Stimulated activated naive CD8-positive, alpha-beta T cell treated with anti-CD3 and anti-CD28 coated beads, Interleukin-15, Interleukin-2, amounts not matched to agents 100 ng/mL and 50 ng/mL, for 24 hours (primary cell): ENCODE results near the gene SCLT1.

ENCODE experiments used
- H3K27ac Mint-ChIP-seq: one replicate; pipeline ENCODE4 v1.8.0; 2021; ENCODE audit warnings: mild to moderate bottlenecking, mixed read lengths
- H3K27me3 Mint-ChIP-seq: one replicate; pipeline ENCODE4 v1.8.0; 2021; ENCODE audit warnings: mixed read lengths
- H3K36me3 Mint-ChIP-seq: one replicate; pipeline ENCODE4 v1.8.0; 2021; ENCODE audit warnings: low read depth, mixed read lengths
- H3K4me1 Mint-ChIP-seq: one replicate; pipeline ENCODE4 v1.8.0; 2021; ENCODE audit warnings: low read depth, mixed read lengths
- H3K4me3 Mint-ChIP-seq: one replicate; pipeline ENCODE4 v1.8.0; 2021; ENCODE audit warnings: mild to moderate bottlenecking, mixed read lengths
- H3K9me3 Mint-ChIP-seq: one replicate; pipeline ENCODE4 v1.8.0; 2021; ENCODE audit warnings: mixed read lengths

SCLT1 gene

GRCh38 chr4:129040471-129040870 is 52.9 kb downstream of the SCLT1 start:
- H3K9me3 Mint-ChIP-seq = no peaks in the 10 kb centered on the region
- no peak overlapping the region for H3K27ac Mint-ChIP-seq
- H3K36me3 Mint-ChIP-seq = peaks cover 44% of the 10 kb centered on the region
- no peaks in the 10 kb centered on the region for H3K4me1 Mint-ChIP-seq
- H3K4me3 Mint-ChIP-seq = no peak overlapping the region
- H3K27me3 Mint-ChIP-seq = no peaks in the 10 kb centered on the region

GRCh38 chr4:129037093-129037492 is 56.2 kb downstream of the SCLT1 start:
- H3K27me3 Mint-ChIP-seq = no peaks in the 10 kb centered on the region
- H3K27ac Mint-ChIP-seq = no peak overlapping the region
- H3K4me1 Mint-ChIP-seq = no peaks in the 10 kb centered on the region
- peaks cover 54% of the 10 kb centered on the region for H3K36me3 Mint-ChIP-seq
- no peak overlapping the region for H3K4me3 Mint-ChIP-seq
- no peaks in the 10 kb centered on the region for H3K9me3 Mint-ChIP-seq

GRCh38 chr4:129014566-129015509 is 78.5 kb downstream of the SCLT1 start:
- peaks cover 30% of the 10 kb centered on the region for H3K36me3 Mint-ChIP-seq
- H3K9me3 Mint-ChIP-seq = peaks cover 42% of the 10 kb centered on the region
- H3K27ac Mint-ChIP-seq = no peak overlapping the region
- H3K4me3 Mint-ChIP-seq = no peak overlapping the region
- no peaks in the 10 kb centered on the region for H3K4me1 Mint-ChIP-seq
- H3K27me3 Mint-ChIP-seq = no peaks in the 10 kb centered on the region

GRCh38 chr4:129008096-129008495 is 85.2 kb downstream of the SCLT1 start:
- Mint-ChIP-seq H3K9me3 (peaks cover 51% of the 10 kb centered on the region), H3K36me3 (peaks cover 12% of the 10 kb centered on the region)

GRCh38 chr4:128986908-128987307 is 106.4 kb downstream of the SCLT1 start:
- no peaks in the 10 kb centered on the region for H3K4me1 Mint-ChIP-seq
- no peaks in the 10 kb centered on the region for H3K9me3 Mint-ChIP-seq
- H3K36me3 Mint-ChIP-seq = peaks cover 51% of the 10 kb centered on the region
- no peaks in the 10 kb centered on the region for H3K27me3 Mint-ChIP-seq
- H3K27ac Mint-ChIP-seq = no peak overlapping the region
- H3K4me3 Mint-ChIP-seq = no peak overlapping the region

More at GRCh38 chr4:129008096-129008495, 85.2 kb downstream of the SCLT1 start:
- Mint-ChIP-seq H3K4me3 (no peak overlapping the region), H3K27ac (no peak overlapping the region), H3K27me3 (no peaks in the 10 kb centered on the region), H3K4me1 (no peaks in the 10 kb centered on the region)

GRCh38 chr4:128986019-128986418 is 107.3 kb downstream of the SCLT1 start:
- Mint-ChIP-seq H3K36me3 (peaks cover 51% of the 10 kb centered on the region), H3K4me1 (no peaks in the 10 kb centered on the region)

GRCh38 chr4:128983771-128984485 is 109.4 kb downstream of the SCLT1 start:
- Mint-ChIP-seq H3K36me3 (peaks cover 33% of the 10 kb centered on the region), H3K27me3 (no peaks in the 10 kb centered on the region), H3K4me1 (no peaks in the 10 kb centered on the region), H3K4me3 (no peak overlapping the region), H3K9me3 (no peaks in the 10 kb centered on the region), H3K27ac (no peak overlapping the region)

More at GRCh38 chr4:128986019-128986418, 107.3 kb downstream of the SCLT1 start:
- H3K4me3 Mint-ChIP-seq = no peak overlapping the region
- no peaks in the 10 kb centered on the region for H3K27me3 Mint-ChIP-seq
- H3K27ac Mint-ChIP-seq = no peak overlapping the region
- H3K9me3 Mint-ChIP-seq = no peaks in the 10 kb centered on the region

GRCh38 chr4:128981377-128981776 is 112.0 kb downstream of the SCLT1 start:
- Mint-ChIP-seq H3K27ac (no peak overlapping the region), H3K27me3 (no peaks in the 10 kb centered on the region), H3K4me3 (no peak overlapping the region), H3K4me1 (no peaks in the 10 kb centered on the region), H3K9me3 (no peaks in the 10 kb centered on the region), H3K36me3 (peaks cover 13% of the 10 kb centered on the region)

- Mint-ChIP-seq H3K27me3 (no peaks in the 10 kb centered on the region), H3K4me3 (no peak overlapping the region), H3K4me1 (no peaks in the 10 kb centered on the region), H3K9me3 (no peaks in the 10 kb centered on the region), H3K36me3 (peaks cover 11% of the 10 kb centered on the region), H3K27ac (no peak overlapping the region)
These were observed 112.5 kb downstream of the SCLT1 start for GRCh38 chr4:128980816-128981326.

GRCh38 chr4:128979934-128980333 is 113.4 kb downstream of the SCLT1 start:
- H3K4me1 Mint-ChIP-seq = no peaks in the 10 kb centered on the region
- no peaks in the 10 kb centered on the region for H3K27me3 Mint-ChIP-seq

GRCh38 chr4:128978985-128979384 is 114.4 kb downstream of the SCLT1 start:
- Mint-ChIP-seq H3K36me3 (peaks cover 7% of the 10 kb centered on the region), H3K4me3 (no peak overlapping the region), H3K27me3 (no peaks in the 10 kb centered on the region), H3K9me3 (no peaks in the 10 kb centered on the region), H3K4me1 (no peaks in the 10 kb centered on the region), H3K27ac (no peak overlapping the region)

More at GRCh38 chr4:128979934-128980333, 113.4 kb downstream of the SCLT1 start:
- Mint-ChIP-seq H3K27ac (no peak overlapping the region), H3K4me3 (no peak overlapping the region), H3K36me3 (peaks cover 8% of the 10 kb centered on the region), H3K9me3 (no peaks in the 10 kb centered on the region)

GRCh38 chr4:128974136-128974581 is 119.2 kb downstream of the SCLT1 start:
- Mint-ChIP-seq H3K27ac (no peak overlapping the region), H3K9me3 (no peaks in the 10 kb centered on the region), H3K36me3 (peaks cover 11% of the 10 kb centered on the region), H3K27me3 (no peaks in the 10 kb centered on the region), H3K4me3 (no peak overlapping the region), H3K4me1 (no peaks in the 10 kb centered on the region)

GRCh38 chr4:128973384-128973783 is 120.0 kb downstream of the SCLT1 start:
- Mint-ChIP-seq H3K4me3 (no peak overlapping the region), H3K36me3 (peaks cover 19% of the 10 kb centered on the region), H3K27ac (no peak overlapping the region), H3K9me3 (no peaks in the 10 kb centered on the region), H3K27me3 (no peaks in the 10 kb centered on the region), H3K4me1 (no peaks in the 10 kb centered on the region)

GRCh38 chr4:128961405-128961804 is 131.9 kb downstream of the SCLT1 start:
- Mint-ChIP-seq H3K27me3 (no peaks in the 10 kb centered on the region), H3K4me3 (no peak overlapping the region), H3K4me1 (peaks cover 16% of the 10 kb centered on the region), H3K27ac (no peak overlapping the region), H3K36me3 (peaks cover 36% of the 10 kb centered on the region), H3K9me3 (no peaks in the 10 kb centered on the region)

- no peak overlapping the region for H3K4me3 Mint-ChIP-seq
- H3K27ac Mint-ChIP-seq = no peak overlapping the region
- no peaks in the 10 kb centered on the region for H3K9me3 Mint-ChIP-seq
- no peaks in the 10 kb centered on the region for H3K27me3 Mint-ChIP-seq
- peaks cover 16% of the 10 kb centered on the region for H3K4me1 Mint-ChIP-seq
- H3K36me3 Mint-ChIP-seq = peaks cover 30% of the 10 kb centered on the region
These were observed 135.1 kb downstream of the SCLT1 start for GRCh38 chr4:128958194-128958593.
